SK-N-SH treated with all-trans-retinoic acid at 6 μM for 48 hours (cell line): ENCODE measurements around the gene SCN3B.

Experiments used
- ATAC-seq: fragments of 200-7000 bp; cut with Tn5 transposase; 3 replicates; pipeline ENCODE4 v1.9.1; 2020; ENCODE audit warnings: mild to moderate bottlenecking, moderate library complexity
- BACH2 ChIP-seq: fragments of 250-450 bp; sonication (Bioruptor Pico); IDR thresholded peaks from 2 replicates; pipeline ENCODE4 v1.9.0; 2021; ENCODE audit warnings: mild to moderate bottlenecking, borderline replicate concordance
- CSDC2 ChIP-seq: fragments of 250-450 bp; sonication (Bioruptor Pico); IDR thresholded peaks from 2 replicates; pipeline ENCODE4 v1.5.0; 2020; ENCODE audit warnings: mild to moderate bottlenecking, moderate library complexity
- ESRRG ChIP-seq: fragments of 250-450 bp; sonication (Bioruptor Pico); IDR thresholded peaks from 2 replicates; pipeline ENCODE4 v1.6.1; 2021; ENCODE audit warnings: mild to moderate bottlenecking
- GLIS3 ChIP-seq: fragments of 250-450 bp; sonication (Bioruptor Pico); IDR thresholded peaks from 2 replicates; pipeline ENCODE4 v1.5.0; 2020; ENCODE audit warnings: mild to moderate bottlenecking, moderate library complexity
- OSR1 ChIP-seq: fragments of 250-450 bp; sonication (Bioruptor Pico); IDR thresholded peaks from 2 replicates; pipeline ENCODE4 v1.8.0; 2022; ENCODE audit warnings: moderate library complexity, mild to moderate bottlenecking, inconsistent platforms
- PPARA ChIP-seq: fragments of 250-450 bp; sonication (Bioruptor Pico); IDR thresholded peaks from 2 replicates; pipeline ENCODE4 v1.5.0; 2020; ENCODE audit warnings: mild to moderate bottlenecking, borderline replicate concordance
- TCF4 ChIP-seq: fragments of 250-450 bp; sonication (Bioruptor Pico); IDR thresholded peaks from 2 replicates; pipeline ENCODE4 v1.8.0; 2021; ENCODE audit warnings: mild to moderate bottlenecking, moderate library complexity, borderline replicate concordance
- TOX ChIP-seq: fragments of 250-450 bp; sonication (Bioruptor Pico); IDR thresholded peaks from 2 replicates; pipeline ENCODE4 v1.8.0; 2021; ENCODE audit warnings: mild to moderate bottlenecking, moderate library complexity, borderline replicate concordance
- ZFP3 ChIP-seq: fragments of 250-450 bp; sonication (Bioruptor Pico); IDR thresholded peaks from 2 replicates; pipeline ENCODE4 v1.5.0; 2020; ENCODE audit warnings: mild to moderate bottlenecking, moderate library complexity
- ZFP30 ChIP-seq: fragments of 450-650 bp; formaldehyde crosslinking; IDR thresholded peaks from 2 replicates; pipeline ENCODE4 v1.5.0; 2022; ENCODE audit warnings: mild to moderate bottlenecking, moderate library complexity
- ZNF565 ChIP-seq: fragments of 450-650 bp; formaldehyde crosslinking; conservative IDR thresholded peaks from 2 replicates; pipeline ENCODE4 v1.5.0; 2020; ENCODE audit warnings: low read depth, mild to moderate bottlenecking, moderate library complexity
- ZNF70 ChIP-seq: fragments of 450-650 bp; formaldehyde crosslinking; IDR thresholded peaks from 2 replicates; pipeline ENCODE4 v1.5.0; 2020; ENCODE audit warnings: mild to moderate bottlenecking, moderate library complexity
- ZNF8 ChIP-seq: fragments of 450-650 bp; formaldehyde crosslinking; IDR thresholded peaks from 2 replicates; pipeline ENCODE4 v1.5.0; 2020; ENCODE audit warnings: mild to moderate bottlenecking, moderate library complexity
- TF ChIP-seq, protein P1 (sequence below): fragments of 250-450 bp; sonication (Bioruptor Pico); IDR thresholded peaks from 2 replicates; pipeline ENCODE4 v1.8.0; 2021; ENCODE audit warnings: low read depth, mild to moderate bottlenecking, moderate library complexity, borderline replicate concordance
- TF ChIP-seq, protein P2 (sequence below): fragments of 250-450 bp; sonication (Bioruptor Pico); IDR thresholded peaks from 2 replicates; pipeline ENCODE4 v1.5.1; 2020; ENCODE audit warnings: low read depth, mild to moderate bottlenecking, moderate library complexity
- TF ChIP-seq, protein P3 (sequence below): fragments of 250-450 bp; sonication (Bioruptor Pico); IDR thresholded peaks from 2 replicates; pipeline ENCODE4 v1.5.1; 2021; ENCODE audit warnings: mild to moderate bottlenecking, moderate library complexity
- TF ChIP-seq, protein P4 (sequence below): fragments of 250-450 bp; sonication (Bioruptor Pico); IDR thresholded peaks from 2 replicates; pipeline ENCODE4 v1.5.0; 2020; ENCODE audit warnings: mild to moderate bottlenecking, moderate library complexity
- TF ChIP-seq, protein P5 (sequence below): fragments of 250-450 bp; sonication (Bioruptor Pico); IDR thresholded peaks from 2 replicates; pipeline ENCODE4 v1.8.0; 2020; ENCODE audit warnings: mild to moderate bottlenecking, moderate library complexity, borderline replicate concordance

Gene SCN3B

DNA sequence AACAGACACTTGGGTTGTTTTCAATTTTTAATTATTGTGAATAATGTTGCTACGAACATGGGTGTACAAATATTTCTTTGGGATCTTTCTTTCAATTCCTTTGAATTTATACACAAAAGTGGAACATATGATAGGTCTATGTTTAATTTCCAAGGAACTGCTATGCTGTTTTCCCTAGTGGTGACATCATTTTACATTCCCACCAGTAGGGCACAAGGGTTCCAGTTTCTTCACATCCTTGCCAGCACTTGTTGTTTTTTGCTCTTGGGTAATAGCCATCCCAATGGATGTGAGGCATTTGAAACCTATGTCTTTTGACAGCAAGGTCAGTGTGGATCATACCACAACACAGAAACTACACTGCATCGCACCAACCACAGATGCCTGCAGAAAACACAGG is 41.8 kb upstream of the SCN3B start:
- TF ChIP-seq, protein P1, sequence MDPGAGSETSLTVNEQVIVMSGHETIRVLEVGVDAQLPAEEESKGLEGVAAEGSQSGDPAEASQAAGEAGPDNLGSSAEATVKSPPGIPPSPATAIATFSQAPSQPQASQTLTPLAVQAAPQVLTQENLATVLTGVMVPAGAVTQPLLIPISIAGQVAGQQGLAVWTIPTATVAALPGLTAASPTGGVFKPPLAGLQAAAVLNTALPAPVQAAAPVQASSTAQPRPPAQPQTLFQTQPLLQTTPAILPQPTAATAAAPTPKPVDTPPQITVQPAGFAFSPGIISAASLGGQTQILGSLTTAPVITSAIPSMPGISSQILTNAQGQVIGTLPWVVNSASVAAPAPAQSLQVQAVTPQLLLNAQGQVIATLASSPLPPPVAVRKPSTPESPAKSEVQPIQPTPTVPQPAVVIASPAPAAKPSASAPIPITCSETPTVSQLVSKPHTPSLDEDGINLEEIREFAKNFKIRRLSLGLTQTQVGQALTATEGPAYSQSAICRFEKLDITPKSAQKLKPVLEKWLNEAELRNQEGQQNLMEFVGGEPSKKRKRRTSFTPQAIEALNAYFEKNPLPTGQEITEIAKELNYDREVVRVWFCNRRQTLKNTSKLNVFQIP = no peak
- TF ChIP-seq, protein P2, sequence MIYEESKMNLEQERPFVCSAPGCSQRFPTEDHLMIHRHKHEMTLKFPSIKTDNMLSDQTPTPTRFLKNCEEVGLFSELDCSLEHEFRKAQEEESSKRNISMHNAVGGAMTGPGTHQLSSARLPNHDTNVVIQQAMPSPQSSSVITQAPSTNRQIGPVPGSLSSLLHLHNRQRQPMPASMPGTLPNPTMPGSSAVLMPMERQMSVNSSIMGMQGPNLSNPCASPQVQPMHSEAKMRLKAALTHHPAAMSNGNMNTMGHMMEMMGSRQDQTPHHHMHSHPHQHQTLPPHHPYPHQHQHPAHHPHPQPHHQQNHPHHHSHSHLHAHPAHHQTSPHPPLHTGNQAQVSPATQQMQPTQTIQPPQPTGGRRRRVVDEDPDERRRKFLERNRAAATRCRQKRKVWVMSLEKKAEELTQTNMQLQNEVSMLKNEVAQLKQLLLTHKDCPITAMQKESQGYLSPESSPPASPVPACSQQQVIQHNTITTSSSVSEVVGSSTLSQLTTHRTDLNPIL (CRISPR knock-in tag) = no peak
- TF ChIP-seq CSDC2 (no peak), GLIS3 (CRISPR knock-in tag) (no peak), TOX (CRISPR knock-in tag) (no peak), PPARA (CRISPR knock-in tag) (no peak), ZNF8 (CRISPR knock-in tag) (no peak), ZNF565 (CRISPR knock-in tag) (no peak), ZFP3 (CRISPR knock-in tag) (no peak), BACH2 (CRISPR knock-in tag) (no peak), TCF4 (no peak), OSR1 (no peak), ESRRG (no peak), ZNF70 (no peak)
- TF ChIP-seq, protein P3, sequence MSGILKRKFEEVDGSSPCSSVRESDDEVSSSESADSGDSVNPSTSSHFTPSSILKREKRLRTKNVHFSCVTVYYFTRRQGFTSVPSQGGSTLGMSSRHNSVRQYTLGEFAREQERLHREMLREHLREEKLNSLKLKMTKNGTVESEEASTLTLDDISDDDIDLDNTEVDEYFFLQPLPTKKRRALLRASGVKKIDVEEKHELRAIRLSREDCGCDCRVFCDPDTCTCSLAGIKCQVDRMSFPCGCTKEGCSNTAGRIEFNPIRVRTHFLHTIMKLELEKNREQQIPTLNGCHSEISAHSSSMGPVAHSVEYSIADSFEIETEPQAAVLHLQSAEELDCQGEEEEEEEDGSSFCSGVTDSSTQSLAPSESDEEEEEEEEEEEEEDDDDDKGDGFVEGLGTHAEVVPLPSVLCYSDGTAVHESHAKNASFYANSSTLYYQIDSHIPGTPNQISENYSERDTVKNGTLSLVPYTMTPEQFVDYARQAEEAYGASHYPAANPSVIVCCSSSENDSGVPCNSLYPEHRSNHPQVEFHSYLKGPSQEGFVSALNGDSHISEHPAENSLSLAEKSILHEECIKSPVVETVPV (CRISPR knock-in tag) = no peak
- TF ChIP-seq, protein P4, sequence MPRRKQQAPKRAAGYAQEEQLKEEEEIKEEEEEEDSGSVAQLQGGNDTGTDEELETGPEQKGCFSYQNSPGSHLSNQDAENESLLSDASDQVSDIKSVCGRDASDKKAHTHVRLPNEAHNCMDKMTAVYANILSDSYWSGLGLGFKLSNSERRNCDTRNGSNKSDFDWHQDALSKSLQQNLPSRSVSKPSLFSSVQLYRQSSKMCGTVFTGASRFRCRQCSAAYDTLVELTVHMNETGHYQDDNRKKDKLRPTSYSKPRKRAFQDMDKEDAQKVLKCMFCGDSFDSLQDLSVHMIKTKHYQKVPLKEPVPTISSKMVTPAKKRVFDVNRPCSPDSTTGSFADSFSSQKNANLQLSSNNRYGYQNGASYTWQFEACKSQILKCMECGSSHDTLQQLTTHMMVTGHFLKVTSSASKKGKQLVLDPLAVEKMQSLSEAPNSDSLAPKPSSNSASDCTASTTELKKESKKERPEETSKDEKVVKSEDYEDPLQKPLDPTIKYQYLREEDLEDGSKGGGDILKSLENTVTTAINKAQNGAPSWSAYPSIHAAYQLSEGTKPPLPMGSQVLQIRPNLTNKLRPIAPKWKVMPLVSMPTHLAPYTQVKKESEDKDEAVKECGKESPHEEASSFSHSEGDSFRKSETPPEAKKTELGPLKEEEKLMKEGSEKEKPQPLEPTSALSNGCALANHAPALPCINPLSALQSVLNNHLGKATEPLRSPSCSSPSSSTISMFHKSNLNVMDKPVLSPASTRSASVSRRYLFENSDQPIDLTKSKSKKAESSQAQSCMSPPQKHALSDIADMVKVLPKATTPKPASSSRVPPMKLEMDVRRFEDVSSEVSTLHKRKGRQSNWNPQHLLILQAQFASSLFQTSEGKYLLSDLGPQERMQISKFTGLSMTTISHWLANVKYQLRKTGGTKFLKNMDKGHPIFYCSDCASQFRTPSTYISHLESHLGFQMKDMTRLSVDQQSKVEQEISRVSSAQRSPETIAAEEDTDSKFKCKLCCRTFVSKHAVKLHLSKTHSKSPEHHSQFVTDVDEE (CRISPR knock-in tag) = no peak
- TF ChIP-seq, protein P5, sequence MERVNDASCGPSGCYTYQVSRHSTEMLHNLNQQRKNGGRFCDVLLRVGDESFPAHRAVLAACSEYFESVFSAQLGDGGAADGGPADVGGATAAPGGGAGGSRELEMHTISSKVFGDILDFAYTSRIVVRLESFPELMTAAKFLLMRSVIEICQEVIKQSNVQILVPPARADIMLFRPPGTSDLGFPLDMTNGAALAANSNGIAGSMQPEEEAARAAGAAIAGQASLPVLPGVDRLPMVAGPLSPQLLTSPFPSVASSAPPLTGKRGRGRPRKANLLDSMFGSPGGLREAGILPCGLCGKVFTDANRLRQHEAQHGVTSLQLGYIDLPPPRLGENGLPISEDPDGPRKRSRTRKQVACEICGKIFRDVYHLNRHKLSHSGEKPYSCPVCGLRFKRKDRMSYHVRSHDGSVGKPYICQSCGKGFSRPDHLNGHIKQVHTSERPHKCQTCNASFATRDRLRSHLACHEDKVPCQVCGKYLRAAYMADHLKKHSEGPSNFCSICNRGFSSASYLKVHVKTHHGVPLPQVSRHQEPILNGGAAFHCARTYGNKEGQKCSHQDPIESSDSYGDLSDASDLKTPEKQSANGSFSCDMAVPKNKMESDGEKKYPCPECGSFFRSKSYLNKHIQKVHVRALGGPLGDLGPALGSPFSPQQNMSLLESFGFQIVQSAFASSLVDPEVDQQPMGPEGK = no peak
- ATAC-seq = no peak

DNA sequence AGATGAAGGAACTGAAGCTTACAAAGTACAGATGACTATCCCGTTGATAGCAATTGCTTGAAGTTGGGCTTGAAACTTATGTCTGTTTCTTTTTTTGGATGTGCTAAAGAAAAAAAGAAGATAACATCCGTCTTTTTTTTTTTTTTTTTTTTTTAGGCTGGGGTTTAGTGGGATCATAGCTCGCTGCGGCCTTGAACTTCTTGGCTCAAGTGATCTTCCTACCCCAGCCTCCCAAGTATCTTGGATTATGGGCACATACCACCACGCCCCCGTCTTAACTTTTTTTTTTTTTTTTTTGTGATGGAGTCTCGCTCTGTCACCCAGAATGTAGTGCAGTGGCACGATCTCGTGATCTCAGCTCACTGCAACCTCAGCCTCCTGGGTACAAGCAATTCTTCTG is 40.8 kb upstream of the SCN3B start:
- no peak for ATAC-seq

More for the DNA sequence above, 40.8 kb upstream of the SCN3B start:
- no peak for TF ChIP-seq CSDC2
- TF ChIP-seq ZFP3 (CRISPR knock-in tag) = no peak
- TF ChIP-seq, protein P5 = no peak
- TF ChIP-seq, protein P2 (CRISPR knock-in tag) = no peak
- TF ChIP-seq ZNF70 = no peak
- TF ChIP-seq ZFP30 (CRISPR knock-in tag) = no peak
